ENCODE measurements around the gene GLRX3. TPM values are rescaled to one million over a fixed set of nuclear protein-coding genes. Genes with fewer than 3 reads are reported as not detected.

Gene GLRX3
- total and polyA plus RNA-seq, 8 donors: 19.2 to 33.5 (median 27.7) TPM

- H3K4me1 ChIP-seq: peaks cover 0 to 4% (median 0%) of the 10 kb centered on the region in 3 donors
- DNase-seq: peak; percentile 83 to 99 (median 94)
- H3K9me3 ChIP-seq: no peaks in the 10 kb centered on the region
- peak overlapping the region; percentile 29 to 80 (median 50) for H3K4me3 ChIP-seq
- peaks cover 0 to 7% (median 0%) of the 10 kb centered on the region in 3 donors for H3K36me3 ChIP-seq
- intact Hi-C loops (cut with DNase I): no loop called here
- no peaks in the 10 kb centered on the region for H3K27me3 ChIP-seq
- FAIRE-seq: no peak
- peak overlapping the region in 2 of 4 donors; percentile 29 to 33 for H3K27ac ChIP-seq
- TF ChIP-seq, protein P1, sequence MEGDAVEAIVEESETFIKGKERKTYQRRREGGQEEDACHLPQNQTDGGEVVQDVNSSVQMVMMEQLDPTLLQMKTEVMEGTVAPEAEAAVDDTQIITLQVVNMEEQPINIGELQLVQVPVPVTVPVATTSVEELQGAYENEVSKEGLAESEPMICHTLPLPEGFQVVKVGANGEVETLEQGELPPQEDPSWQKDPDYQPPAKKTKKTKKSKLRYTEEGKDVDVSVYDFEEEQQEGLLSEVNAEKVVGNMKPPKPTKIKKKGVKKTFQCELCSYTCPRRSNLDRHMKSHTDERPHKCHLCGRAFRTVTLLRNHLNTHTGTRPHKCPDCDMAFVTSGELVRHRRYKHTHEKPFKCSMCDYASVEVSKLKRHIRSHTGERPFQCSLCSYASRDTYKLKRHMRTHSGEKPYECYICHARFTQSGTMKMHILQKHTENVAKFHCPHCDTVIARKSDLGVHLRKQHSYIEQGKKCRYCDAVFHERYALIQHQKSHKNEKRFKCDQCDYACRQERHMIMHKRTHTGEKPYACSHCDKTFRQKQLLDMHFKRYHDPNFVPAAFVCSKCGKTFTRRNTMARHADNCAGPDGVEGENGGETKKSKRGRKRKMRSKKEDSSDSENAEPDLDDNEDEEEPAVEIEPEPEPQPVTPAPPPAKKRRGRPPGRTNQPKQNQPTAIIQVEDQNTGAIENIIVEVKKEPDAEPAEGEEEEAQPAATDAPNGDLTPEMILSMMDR (IDR thresholded peaks at IDR 0.05): peak; percentile 100
- WGBS, 2 donors: 2 to 5% methylated on average over 53 to 81 of the region's 81 CpGs
- peak; percentile 94 to 98 (median 96) for ATAC-seq
Observed at GRCh38 chr10:130190055-130190736, 54.0 kb downstream of the GLRX3 start.

GRCh38 chr10:130190737-130191115 is 54.5 kb downstream of the GLRX3 start:
- FAIRE-seq (no peak), DNase-seq (no peak), ATAC-seq (peak; percentile 25 to 44 (median 28))
- Histone ChIP-seq H3K27ac (peak overlapping the region in 1 of 4 donors; percentile 29), H3K4me1 (peaks cover 0 to 4% (median 0%) of the 10 kb centered on the region in 3 donors), H3K9me3 (no peaks in the 10 kb centered on the region), H3K36me3 (peaks cover 0 to 2% (median 0%) of the 10 kb centered on the region in 3 donors), H3K4me3 (peak overlapping the region; percentile 29 to 80 (median 50)), H3K27me3 (no peaks in the 10 kb centered on the region)
- WGBS, 2 donors: 6% methylated on average over 14 to 25 of the region's 25 CpGs
- TF ChIP-seq, protein P1 (IDR thresholded peaks at IDR 0.05): no peak
- intact Hi-C loops (cut with DNase I): no loop called here

GRCh38 chr10:130191380-130191779 is 55.2 kb downstream of the GLRX3 start:
- WGBS, 2 donors: 88 to 91% methylated on average over 22 of the region's 22 CpGs
- H3K4me1 ChIP-seq: peaks cover 0 to 4% (median 0%) of the 10 kb centered on the region in 3 donors
- TF ChIP-seq, protein P1 (IDR thresholded peaks at IDR 0.05): no peak
- H3K27me3 ChIP-seq: no peaks in the 10 kb centered on the region
- ATAC-seq: no peak
- no peak for DNase-seq
- no peak overlapping the region for H3K27ac ChIP-seq
- no peaks in the 10 kb centered on the region for H3K36me3 ChIP-seq
- H3K9me3 ChIP-seq: no peaks in the 10 kb centered on the region
- FAIRE-seq: no peak
- H3K4me3 ChIP-seq: no peak overlapping the region
- intact Hi-C loops (cut with DNase I): no loop called here

DNA sequence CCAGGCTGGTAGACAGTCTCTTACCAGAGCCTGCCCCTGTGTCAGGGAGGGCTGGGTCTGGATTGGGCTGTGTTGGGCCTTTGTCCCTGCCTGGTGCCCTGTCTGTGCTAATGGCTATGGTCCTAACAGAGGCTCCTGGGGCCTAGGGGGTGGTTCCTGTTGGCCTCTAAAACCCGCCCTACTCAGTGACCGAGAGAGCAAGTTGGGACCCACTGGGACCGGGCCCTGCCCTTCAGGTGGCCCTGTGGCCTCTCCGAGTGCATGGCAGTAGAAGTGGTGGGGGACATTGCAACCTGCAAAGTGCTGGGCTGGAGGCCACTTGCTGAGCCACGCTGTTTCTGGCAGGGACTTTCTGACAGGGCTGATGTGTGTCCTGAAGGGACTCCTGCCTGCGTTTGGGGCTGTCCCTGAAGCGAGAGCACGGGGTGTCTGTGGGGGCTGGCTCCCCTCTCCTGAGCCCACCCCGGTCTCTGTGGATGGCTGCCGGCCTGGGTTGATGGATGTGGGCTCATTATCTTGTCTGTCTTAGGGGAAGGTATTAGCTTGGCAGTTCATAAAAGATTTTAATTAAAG is 56.2 kb downstream of the GLRX3 start:
- no peak for DNase-seq
- ATAC-seq: no peak
- Histone ChIP-seq H3K4me1 (peaks cover 0 to 4% (median 0%) of the 10 kb centered on the region in 3 donors), H3K27ac (no peak overlapping the region), H3K27me3 (no peaks in the 10 kb centered on the region), H3K9me3 (no peaks in the 10 kb centered on the region), H3K4me3 (no peak overlapping the region), H3K36me3 (no peaks in the 10 kb centered on the region)
- WGBS, 2 donors: 89 to 94% methylated on average over 9 to 10 of the region's 10 CpGs
- intact Hi-C loops (cut with DNase I): no loop called here
- no peak for FAIRE-seq
- TF ChIP-seq, protein P1 (IDR thresholded peaks at IDR 0.05): no peak

- no peak for DNase-seq
- no peak for FAIRE-seq
- WGBS, 2 donors: 80 to 90% methylated on average over 5 of the region's 5 CpGs
- intact Hi-C loops (cut with DNase I): no loop called here
- TF ChIP-seq, protein P1 (IDR thresholded peaks at IDR 0.05): no peak
- peaks cover 0 to 4% (median 0%) of the 10 kb centered on the region in 3 donors for H3K4me1 ChIP-seq
- no peak overlapping the region for H3K27ac ChIP-seq
- H3K9me3 ChIP-seq: no peaks in the 10 kb centered on the region
- H3K27me3 ChIP-seq: no peaks in the 10 kb centered on the region
- no peak for ATAC-seq
- no peaks in the 10 kb centered on the region for H3K36me3 ChIP-seq
- no peak overlapping the region for H3K4me3 ChIP-seq
Observed at GRCh38 chr10:130193033-130193432, 56.8 kb downstream of the GLRX3 start.
